GM19467 (cell line): Measurements from ENCODE around the gene PSME4.
"Not testable (repeated sequence)": the region's sequence is repeated elsewhere in the genome, so short reads cannot be mapped to it uniquely, and the experiment has no call there.

Experiments
- ATAC-seq: cut with Tn5 transposase; IDR thresholded peaks from one replicate; pipeline ENCODE4 v1.9.1; 2021; ENCODE audit warnings: mild to moderate bottlenecking, moderate library complexity; ENCODE audit not compliant: unreplicated experiment

PSME4 gene

GRCh38 chr2:53843595-53843994 lies 127.2 kb downstream of the PSME4 start:
- ATAC-seq: no peak

DNA sequence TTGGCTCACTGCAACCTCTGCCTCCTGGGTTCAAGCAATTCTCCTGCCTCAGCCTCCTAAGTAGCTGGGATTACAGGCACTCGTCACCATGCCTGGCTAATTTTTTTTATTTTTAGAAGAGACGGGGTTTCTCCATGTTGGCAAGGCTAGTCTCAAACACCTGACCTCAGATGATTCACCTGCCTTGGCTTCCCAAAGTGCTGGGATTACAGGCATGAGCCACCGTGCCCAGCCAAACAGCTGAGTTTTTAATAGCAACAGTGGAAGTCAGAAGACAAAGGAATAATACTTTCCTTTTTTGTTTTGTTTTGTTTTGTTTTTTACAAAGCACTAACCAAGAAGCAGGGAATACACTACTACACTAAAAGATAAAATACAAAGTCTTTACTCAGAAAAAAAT lies 127.9 kb downstream of the PSME4 start:
- ATAC-seq: no peak

GRCh38 chr2:53841651-53842050 lies 129.1 kb downstream of the PSME4 start:
- ATAC-seq: not testable (repeated sequence)

DNA sequence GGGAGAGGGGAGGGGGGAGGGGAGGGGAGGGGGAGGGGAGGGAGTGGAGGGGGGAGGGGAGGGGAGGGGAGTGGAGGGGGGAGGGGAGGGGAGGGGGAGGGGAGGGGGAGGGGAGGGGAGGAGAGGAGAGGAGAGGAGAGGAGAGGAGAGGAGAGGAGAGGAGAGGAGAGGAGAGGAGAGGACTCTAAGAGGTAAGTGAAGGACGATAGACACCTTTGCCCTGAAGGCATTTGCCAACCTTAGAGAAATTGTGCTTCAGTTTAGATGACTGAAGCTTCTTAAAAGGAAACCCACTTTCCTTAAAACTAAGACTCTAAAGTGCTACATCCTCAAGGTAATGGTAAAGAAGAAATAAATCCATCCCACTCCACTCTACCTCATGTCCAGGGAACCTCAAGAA lies 130.2 kb downstream of the PSME4 start:
- ATAC-seq: no peak

DNA sequence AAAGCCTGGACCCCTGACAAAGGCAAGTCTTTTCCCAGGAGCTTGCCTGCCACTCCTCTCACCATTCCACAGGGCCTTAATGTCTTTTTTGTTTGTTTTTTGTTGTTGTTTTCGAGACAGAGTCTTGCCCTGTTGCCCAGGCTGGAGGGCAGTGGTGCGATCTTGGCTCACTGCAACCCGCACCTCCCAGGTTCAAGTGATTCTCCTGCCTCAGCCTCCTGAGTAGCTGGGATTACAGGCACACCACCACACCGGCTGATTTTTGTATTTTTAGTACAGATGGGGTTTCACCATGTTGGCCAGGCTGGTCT lies 140.9 kb downstream of the PSME4 start:
- not testable (repeated sequence) for ATAC-seq

DNA sequence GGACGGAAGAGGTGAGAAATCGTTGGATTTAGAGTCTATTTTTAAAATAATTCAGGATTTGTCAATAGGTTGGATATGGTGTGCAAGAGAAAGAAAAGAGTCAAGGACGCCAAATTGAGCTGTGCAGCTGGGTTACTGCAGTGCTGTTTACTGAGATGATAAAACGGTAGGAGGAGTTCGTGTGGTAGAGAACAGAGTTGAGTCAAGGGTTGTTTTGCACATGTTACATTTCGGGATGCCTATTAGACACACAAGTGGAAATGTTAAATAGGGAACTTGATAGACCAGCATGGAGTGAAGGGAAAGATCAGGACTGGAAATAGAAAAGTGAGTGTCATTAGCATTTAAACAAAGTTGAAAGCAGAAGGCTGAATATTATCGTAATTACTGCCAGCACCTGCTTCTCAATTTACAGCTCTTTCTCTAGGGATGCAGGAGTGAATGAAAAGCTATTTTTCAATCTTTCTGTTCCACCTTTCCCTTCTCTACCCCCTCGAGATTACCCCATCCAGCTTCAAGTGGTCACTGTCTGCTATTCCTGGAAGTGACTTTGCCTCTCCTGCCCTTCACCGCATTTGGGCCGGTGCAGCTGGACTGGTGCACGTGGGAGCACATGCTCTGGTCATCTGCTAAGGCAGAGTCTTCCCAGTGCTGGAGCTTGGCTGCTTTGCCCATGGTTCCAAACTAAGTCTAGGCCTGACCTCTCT lies 141.4 kb downstream of the PSME4 start:
- ATAC-seq: no peak

- ATAC-seq: no peak
Measured at GRCh38 chr2:53828331-53828730, 142.5 kb downstream of the PSME4 start.

GRCh38 chr2:53827398-53828175 lies 143.2 kb downstream of the PSME4 start:
- ATAC-seq: no peak

DNA sequence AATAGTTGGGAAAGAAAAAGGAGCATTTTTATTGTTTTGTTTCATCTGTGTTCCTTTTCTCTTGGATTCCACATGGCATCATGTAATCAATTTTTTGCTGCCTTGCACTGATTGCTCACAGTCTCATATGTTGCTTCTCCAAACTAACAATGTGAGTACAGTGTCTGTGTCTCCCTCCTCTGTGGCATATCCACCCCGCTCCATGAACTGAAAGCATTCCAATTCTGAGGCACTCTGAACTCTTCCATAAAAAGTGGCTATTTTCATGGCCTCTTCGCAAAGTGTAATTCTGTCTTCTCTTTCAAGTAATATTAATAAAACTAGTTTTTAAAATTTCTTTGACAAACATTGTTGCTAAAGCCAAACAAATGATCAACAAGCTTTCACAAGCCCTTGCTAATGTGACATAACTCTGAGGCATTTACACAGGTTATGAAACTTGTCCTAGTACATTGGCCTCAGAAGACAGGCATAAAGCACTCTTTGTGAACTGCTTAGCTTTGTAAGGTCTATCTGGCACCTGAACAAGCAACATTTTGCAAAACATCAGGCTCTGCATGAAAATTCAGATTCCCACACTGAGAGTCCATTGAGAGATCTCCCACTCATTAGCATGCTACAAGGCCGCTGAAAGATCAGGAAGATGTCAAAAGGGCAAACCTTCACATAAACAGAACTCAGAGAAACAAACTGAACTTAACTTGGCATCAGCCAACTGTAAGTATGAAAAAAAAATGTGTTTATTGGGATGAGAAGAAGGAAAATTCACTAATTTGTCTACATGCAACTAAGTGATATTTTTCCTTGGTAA lies 144.0 kb downstream of the PSME4 start:
- ATAC-seq: no peak

GRCh38 chr2:53826030-53826410 lies 144.8 kb downstream of the PSME4 start:
- no peak for ATAC-seq

GRCh38 chr2:53823639-53824038 lies 147.2 kb downstream of the PSME4 start:
- ATAC-seq: not testable (repeated sequence)

- no peak for ATAC-seq
Measured at GRCh38 chr2:53821810-53822209, 149.0 kb downstream of the PSME4 start.

DNA sequence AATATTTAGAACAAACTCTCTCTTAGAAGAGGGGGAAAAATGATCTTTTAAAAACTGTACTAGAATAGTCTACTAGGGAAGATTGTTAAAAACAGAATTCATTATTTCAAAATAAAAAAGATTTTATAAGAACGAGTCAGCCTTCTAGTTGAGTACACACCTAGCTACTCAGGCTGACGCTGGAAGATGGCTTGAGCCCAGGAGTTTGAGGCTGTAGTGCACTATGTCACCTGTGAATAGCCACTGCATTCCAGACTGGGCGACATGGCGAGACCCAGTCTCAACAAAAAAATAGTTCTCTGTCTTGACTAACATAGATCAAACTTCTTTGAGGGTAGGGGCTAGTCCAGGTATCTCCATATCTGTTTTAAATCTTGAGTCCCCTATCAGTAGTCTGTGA lies 150.1 kb downstream of the PSME4 start:
- ATAC-seq: no peak

DNA sequence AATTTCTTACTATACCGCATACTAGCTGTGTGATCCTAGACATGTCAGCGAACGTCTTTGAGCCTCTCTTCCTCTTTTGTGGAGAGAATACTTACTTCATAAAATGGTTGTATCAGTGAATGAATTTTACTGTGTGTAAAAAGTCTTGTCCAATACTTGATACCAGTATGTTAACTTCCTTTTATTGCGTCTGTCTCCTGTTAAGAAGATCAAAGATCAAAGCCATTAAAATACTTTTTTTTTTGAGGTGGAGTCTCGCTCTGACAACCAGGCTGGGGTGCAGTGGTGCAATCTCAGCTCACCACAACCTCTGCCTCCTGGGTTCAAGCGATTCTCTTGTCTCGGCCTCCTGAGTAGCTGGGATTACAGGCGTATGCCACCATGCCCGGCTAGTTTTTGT lies 150.7 kb downstream of the PSME4 start:
- ATAC-seq: no peak

- ATAC-seq: no peak
Measured at GRCh38 chr2:53819634-53820033, 151.2 kb downstream of the PSME4 start.

DNA sequence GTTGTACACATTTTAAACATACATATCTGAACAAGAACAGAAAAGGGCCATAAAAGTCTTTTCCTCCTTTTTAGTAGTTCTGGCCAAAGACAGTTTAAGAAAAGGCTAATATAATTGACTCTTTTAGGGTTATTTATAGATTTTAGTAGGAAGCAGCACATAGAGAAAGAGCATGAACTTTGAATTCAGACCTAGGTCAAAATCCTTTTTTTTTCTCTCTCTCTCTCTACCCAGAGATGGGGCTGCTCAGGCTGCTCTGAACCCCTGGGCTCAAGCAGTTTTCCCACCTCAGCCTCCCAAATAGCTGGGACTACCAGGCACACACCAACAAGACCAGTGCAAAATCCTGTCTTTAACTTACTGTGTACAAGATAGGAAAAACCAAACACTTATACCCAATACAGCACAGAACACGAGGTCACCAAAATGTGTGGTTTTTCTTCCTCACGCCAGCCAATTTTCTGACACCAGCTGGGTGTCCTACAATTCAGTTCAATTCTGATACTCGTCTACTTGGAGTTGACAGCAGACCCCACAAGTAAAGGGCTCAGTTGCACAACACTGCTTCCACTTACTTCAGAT lies 151.8 kb downstream of the PSME4 start:
- no peak for ATAC-seq
